Astrocyte of the cerebellum (primary cell): ENCODE measurements around the gene GLIPR2.

Source experiments
- DNase-seq: peaks from one replicate; pipeline ENCODE4 v3.0.0-alpha.2; 2011; ENCODE audit warnings: low read depth
- H3K4me3 ChIP-seq: 2 replicates; pipeline ENCODE4 v1.5.1; 2011; ENCODE audit warnings: mild to moderate bottlenecking, low read depth, low read length, moderate library complexity
- in situ Hi-C: cut with HindIII; loops from 2 replicates; pipeline ENCODE4 v1.10.0; 2017; ENCODE audit warnings: low sequenced_read_pairs
- TF ChIP-seq, protein P1 (sequence below): IDR thresholded peaks from 2 replicates; pipeline ENCODE4 v1.5.1; 2012; ENCODE audit warnings: low read length, low read depth, moderate library complexity, mild to moderate bottlenecking; ENCODE audit errors: missing control alignments

The GLIPR2 gene

DNA sequence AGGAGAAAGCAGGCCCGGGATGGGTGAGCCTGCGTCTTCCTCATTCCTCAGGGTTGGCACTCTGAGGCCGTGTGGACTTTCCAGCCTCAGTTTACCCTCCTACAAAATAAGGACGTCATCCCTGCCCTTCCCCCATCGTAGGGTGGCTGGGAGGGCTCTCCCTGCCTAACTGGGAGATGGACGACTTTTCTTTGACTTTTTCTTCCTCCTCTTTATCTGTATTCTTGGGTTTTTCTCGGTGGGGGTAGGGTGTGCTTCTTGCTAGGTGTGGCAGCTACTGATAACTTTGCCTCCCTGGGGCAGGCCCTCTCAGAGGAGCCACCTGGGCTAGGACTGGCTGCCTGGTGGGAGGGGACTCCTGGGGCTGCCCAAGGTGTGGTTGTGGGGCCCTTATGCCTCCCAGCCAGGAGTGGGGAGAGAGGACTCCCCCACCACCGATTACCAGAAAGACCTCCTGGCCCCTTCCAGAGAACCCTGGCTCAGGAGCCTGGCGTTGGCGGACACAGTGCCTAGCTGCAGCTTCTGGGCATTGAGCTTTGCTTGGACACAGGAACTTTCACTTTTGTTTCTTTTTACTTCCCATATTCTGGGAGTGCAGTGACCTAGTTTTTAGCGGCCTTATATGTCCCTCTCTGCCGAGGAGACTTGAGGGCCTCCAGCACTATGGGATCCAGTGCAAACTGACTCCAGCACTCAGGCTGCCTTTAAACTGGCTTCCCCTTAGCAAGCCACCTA is 6.1 kb downstream of the GLIPR2 start:
- in situ Hi-C loops = no loop called here

DNA sequence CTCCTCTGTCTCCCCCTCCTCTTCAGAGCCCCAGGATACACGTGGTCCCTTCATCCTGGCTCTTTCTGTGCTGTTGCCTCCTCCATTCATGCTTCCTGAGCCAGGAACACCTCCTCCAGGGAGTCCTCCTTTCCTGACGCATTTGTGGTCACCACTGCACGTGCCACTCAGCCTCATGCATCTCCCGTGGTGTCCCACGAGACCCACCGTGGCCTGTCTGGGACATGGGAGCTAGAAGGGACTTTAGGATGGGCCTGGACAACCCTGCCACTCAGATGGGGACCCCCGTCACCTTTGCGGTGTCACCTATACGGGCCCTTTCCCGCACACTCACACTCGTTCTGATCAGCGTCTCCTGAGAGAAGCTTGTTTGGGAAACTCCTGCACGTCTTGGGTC is 6.7 kb downstream of the GLIPR2 start:
- in situ Hi-C loops = no loop called here
- H3K4me3 ChIP-seq = no peak overlapping the region
- TF ChIP-seq, protein P1, sequence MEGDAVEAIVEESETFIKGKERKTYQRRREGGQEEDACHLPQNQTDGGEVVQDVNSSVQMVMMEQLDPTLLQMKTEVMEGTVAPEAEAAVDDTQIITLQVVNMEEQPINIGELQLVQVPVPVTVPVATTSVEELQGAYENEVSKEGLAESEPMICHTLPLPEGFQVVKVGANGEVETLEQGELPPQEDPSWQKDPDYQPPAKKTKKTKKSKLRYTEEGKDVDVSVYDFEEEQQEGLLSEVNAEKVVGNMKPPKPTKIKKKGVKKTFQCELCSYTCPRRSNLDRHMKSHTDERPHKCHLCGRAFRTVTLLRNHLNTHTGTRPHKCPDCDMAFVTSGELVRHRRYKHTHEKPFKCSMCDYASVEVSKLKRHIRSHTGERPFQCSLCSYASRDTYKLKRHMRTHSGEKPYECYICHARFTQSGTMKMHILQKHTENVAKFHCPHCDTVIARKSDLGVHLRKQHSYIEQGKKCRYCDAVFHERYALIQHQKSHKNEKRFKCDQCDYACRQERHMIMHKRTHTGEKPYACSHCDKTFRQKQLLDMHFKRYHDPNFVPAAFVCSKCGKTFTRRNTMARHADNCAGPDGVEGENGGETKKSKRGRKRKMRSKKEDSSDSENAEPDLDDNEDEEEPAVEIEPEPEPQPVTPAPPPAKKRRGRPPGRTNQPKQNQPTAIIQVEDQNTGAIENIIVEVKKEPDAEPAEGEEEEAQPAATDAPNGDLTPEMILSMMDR = no peak
- DNase-seq = no peak

More for the DNA sequence above, 6.1 kb downstream of the GLIPR2 start:
- no peak overlapping the region for H3K4me3 ChIP-seq
- TF ChIP-seq, protein P1 = no peak
- no peak for DNase-seq

DNA sequence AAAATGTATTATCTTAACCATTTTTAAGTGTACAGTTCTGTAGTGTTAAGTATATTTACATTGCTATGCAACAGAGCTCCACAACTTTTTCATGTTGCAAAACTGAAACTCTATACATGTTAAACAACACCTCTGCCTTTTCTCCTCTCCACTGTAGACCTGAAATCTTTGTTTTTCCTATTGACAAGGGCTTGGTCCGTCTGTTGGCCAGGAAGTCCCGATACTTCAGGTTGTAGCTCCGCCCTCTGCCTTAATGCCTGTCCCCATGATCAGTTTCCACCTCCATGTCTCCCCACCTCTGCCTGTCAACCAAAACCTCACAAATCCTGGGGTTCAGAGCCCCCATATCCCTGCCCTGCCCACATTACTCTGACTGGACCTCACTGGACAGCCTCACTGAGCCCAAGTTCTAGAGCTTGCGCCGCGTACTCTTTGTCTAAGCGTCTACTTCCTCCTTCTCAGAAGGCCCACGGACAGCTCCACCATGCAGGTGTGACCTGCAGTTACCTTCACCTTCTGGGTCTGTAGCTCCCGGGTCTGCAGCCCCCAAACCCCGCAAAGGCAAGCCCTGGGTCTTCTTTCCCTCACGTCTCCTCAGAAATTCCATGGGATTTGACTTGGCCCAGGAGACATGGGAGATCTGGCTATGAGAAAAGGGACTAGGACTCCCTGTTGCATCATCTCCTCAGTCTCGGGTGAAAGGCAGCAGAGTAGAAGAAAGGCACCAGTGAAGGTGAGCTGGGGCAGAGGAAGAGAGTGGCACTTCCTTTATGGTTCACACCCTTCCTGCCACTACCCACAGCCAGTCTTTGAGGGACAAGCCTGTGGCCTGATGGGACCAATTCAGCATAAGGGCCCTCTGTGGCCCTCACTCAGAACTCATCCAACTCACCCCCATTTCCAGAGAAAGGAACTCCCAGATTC is 8.0 kb downstream of the GLIPR2 start:
- no peak overlapping the region for H3K4me3 ChIP-seq
- TF ChIP-seq, protein P1 = no peak
- DNase-seq = no peak
- in situ Hi-C loops = no loop called here

DNA sequence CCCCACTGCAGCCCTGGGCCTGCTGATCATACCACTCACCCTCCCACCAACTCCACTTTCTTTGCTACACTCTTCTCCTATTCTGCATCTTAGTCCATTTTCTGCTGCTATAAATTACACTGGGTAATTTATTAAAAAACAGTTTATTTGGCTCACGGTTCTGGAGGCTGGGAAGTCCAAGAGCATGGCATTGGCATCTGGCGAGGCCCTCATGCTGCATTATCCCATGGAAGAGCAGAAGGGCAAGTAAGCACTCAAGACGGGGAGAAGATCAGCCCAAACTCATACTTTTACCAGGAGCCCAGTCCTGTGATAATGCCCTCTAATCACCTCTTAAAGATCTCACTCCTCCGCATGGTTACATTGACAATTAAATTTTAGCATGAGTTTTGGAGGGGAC is 9.4 kb downstream of the GLIPR2 start:
- in situ Hi-C loops = no loop called here
- TF ChIP-seq, protein P1 = no peak
- no peak overlapping the region for H3K4me3 ChIP-seq
- no peak for DNase-seq

DNA sequence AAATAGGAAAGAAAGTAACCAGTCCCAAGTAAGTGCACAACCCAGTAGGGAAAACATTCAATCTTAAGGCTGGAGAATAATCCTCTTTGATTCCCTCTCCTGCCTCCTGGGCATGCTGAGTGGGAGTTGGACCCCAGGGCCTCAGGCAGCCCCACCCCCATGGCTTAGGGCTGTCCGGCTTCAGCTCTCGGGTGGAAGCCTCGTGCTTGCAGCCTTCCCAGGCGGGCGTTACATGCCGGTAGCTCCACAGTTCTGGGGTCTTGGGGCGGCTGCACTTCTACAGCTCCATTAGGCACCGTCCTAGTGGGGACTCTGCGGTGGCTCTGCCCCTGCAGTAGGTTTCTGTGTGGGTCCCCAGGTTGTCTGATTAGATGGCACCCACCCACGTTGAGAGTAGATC is 10.1 kb downstream of the GLIPR2 start:
- TF ChIP-seq, protein P1 = no peak
- no peak for DNase-seq
- in situ Hi-C loops = no loop called here
- H3K4me3 ChIP-seq = no peak overlapping the region

DNA sequence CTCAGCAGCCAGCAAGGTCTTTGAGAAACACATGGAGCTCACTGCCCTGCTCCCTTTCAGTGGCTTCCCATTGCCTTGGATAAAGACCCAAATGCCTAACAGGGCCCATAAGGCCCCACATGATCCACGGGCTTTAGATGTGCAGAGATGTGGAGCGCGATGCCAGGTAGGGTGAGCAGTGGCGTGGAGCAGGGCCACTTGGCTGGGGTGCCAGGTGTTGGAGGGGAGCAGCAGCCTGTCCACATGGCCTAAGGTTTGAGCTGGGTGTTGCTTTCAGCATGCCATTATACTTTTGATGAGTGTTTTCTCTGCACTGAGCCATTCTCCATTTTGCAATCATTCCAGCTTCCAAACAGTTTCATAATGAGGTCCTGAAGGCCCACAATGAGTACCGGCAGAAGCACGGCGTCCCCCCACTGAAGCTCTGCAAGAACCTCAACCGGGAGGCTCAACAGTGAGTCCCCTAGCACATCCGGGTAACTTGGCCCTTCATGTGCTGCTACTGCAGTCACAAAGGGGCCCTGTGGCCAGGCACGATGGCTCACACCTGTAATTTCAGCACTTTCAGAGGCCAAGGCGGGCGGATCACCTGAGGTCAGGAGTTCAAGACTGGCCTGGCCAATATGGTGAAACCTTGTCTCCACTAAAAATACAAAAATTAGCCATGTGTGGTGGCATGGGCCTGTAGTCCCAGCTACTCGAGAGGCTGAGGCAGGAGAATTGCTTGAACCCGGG is 11.1 kb downstream of the GLIPR2 start:
- in situ Hi-C loops = no loop called here
- TF ChIP-seq, protein P1 = no peak

More for the DNA sequence above, 11.1 kb downstream of the GLIPR2 start:
- no peak overlapping the region for H3K4me3 ChIP-seq
- DNase-seq = no peak
